HepG2 (cell line): Measurements from ENCODE around the gene ZDHHC24. TPM values are rescaled to one million over a fixed set of nuclear protein-coding genes. Genes with fewer than 3 reads are reported as not detected.
A peak's percentile ranks its signal among the peaks of the same experiment; 100 is the strongest.

Source experiments
- CREBL2 ChIP-seq: sonication (generic); formaldehyde crosslinking; IDR thresholded peaks from 2 replicates; pipeline ENCODE4 v1.8.1; 2023; ENCODE audit warnings: missing genetic modification reagents, mild to moderate bottlenecking, borderline replicate concordance
- FOSL1 ChIP-seq: sonication (generic); formaldehyde crosslinking; IDR thresholded peaks from 2 replicates; pipeline ENCODE4 v1.9.0; 2021; ENCODE audit warnings: missing genetic modification reagents, borderline replicate concordance
- HNRNPL ChIP-seq: fragments of 200-400 bp; formaldehyde crosslinking; IDR thresholded peaks from 2 replicates; pipeline ENCODE4 v1.6.1; 2017; ENCODE audit warnings: mild to moderate bottlenecking, low read depth, low read length
- KIAA2018 ChIP-seq: sonication (generic); formaldehyde crosslinking; IDR thresholded peaks from 2 replicates; pipeline ENCODE4 v1.5.0; 2020; ENCODE audit warnings: mild to moderate bottlenecking, missing genetic modification reagents, borderline replicate concordance
- KLF15 ChIP-seq: sonication (generic); formaldehyde crosslinking; IDR thresholded peaks from 2 replicates; pipeline ENCODE4 v1.8.1; 2023; ENCODE audit warnings: borderline replicate concordance, mild to moderate bottlenecking, inconsistent platforms, missing genetic modification reagents, mixed read lengths
- MLX ChIP-seq: IDR thresholded peaks from 2 replicates; pipeline ENCODE4 v1.6.1; 2016
- MYNN ChIP-seq: sonication (generic); formaldehyde crosslinking; IDR thresholded peaks from 2 replicates; pipeline ENCODE4 v1.4.0; 2020; ENCODE audit warnings: mild to moderate bottlenecking, low read depth, missing genetic modification reagents
- NR1H2 ChIP-seq: sonication (generic); formaldehyde crosslinking; IDR thresholded peaks from 2 replicates; pipeline ENCODE4 v1.8.1; 2022; ENCODE audit warnings: low read depth, missing genetic modification reagents, borderline replicate concordance
- SNAI1 ChIP-seq: sonication (generic); formaldehyde crosslinking; IDR thresholded peaks from 2 replicates; pipeline ENCODE4 v1.5.0; 2020; ENCODE audit warnings: mild to moderate bottlenecking, missing genetic modification reagents, borderline replicate concordance
- ZBTB21 ChIP-seq: sonication (generic); formaldehyde crosslinking; IDR thresholded peaks from 2 replicates; pipeline ENCODE4 v1.4.0; 2020; ENCODE audit warnings: missing genetic modification reagents
- ZGPAT ChIP-seq: IDR thresholded peaks from 2 replicates; pipeline ENCODE4 v1.6.1; 2016; ENCODE audit warnings: mild to moderate bottlenecking
- ZNF281 ChIP-seq: sonication (generic); formaldehyde crosslinking; IDR thresholded peaks from 2 replicates; pipeline ENCODE4 v1.4.0; 2020; ENCODE audit warnings: missing genetic modification reagents, borderline replicate concordance
- ZNF510 ChIP-seq: sonication (generic); formaldehyde crosslinking; IDR thresholded peaks from 2 replicates; pipeline ENCODE4 v1.4.0; 2020; ENCODE audit warnings: low read depth, mild to moderate bottlenecking, missing genetic modification reagents
- ZSCAN9 ChIP-seq: IDR thresholded peaks from 2 replicates; pipeline ENCODE4 v1.6.1; 2016; ENCODE audit warnings: borderline replicate concordance
- polyA plus RNA-seq, 8 experiments: library from polyadenylated mRNA; depleted of rRNA in 3 of 8; stranded (reverse) in 7 of 8; unstranded in 1 of 8; fragments of >200 nt; fragmentation: Illumina TruSeq in 4 of 8; extraction: Trizol in 4 of 8; gene quantifications; 2 replicates each; pipeline versions ENCODE4 v1.2.1 to v1.2.3, GENCODE V29; 2011 to 2016; ENCODE audit warnings: low read depth in 4 of 8, missing spikeins in 1 of 8, mixed read lengths in 1 of 8; ENCODE audit not compliant: insufficient read depth in 1 of 8
- total RNA-seq, 5 experiments: library from RNA; depleted of rRNA; stranded (reverse); fragments of >200 nt; fragmentation: Illumina TruSeq; extraction: Trizol; gene quantifications; 2 replicates each; pipeline ENCODE4 v1.2.3, GENCODE V29; 2016; ENCODE audit warnings: low read depth in 1 of 5

Gene ZDHHC24
- total and polyA plus RNA-seq, 2 of the 13 experiments (the other 11 are each of a cell fraction or from before 2014, with no cell fraction given) = 4.3 TPM

GRCh38 chr11:66592457-66593302, 46.8 kb upstream of the ZDHHC24 start, which contains the start of the genes CCDC87 and CCS (continued):
- TF ChIP-seq MLX (no peak), MYNN (CRISPR knock-in tag) (no peak), CREBL2 (CRISPR knock-in tag) (no peak), KLF15 (CRISPR knock-in tag) (no peak; the same call in 1 of the 2 replicates), ZSCAN9 (peak; percentile 75; the same call in 1 of the 2 replicates), HNRNPL (no peak), KIAA2018 (CRISPR knock-in tag) (0 out of 2 replicates have a peak, but pooled peaks have one; percentile 81), ZNF510 (CRISPR knock-in tag) (peak; percentile 42; the same call in 1 of the 2 replicates), SNAI1 (CRISPR knock-in tag) (peak; percentile 5; the same call in 1 of the 2 replicates), ZGPAT (CRISPR knock-in tag) (peak; percentile 88), NR1H2 (CRISPR knock-in tag) (no peak), ZBTB21 (CRISPR knock-in tag) (no peak; the same call in 1 of the 2 replicates), ZNF281 (CRISPR knock-in tag) (peak; percentile 19; the same call in 1 of the 2 replicates), FOSL1 (0 out of 2 replicates have a peak, but pooled peaks have one; percentile 39)
